IMR-90 (cell line): Measurements from ENCODE around the gene SAT2. TPM values are rescaled to one million over a fixed set of nuclear protein-coding genes. Genes with fewer than 3 reads are reported as not detected.

Experiments used
- microRNA-seq, 2 experiments: library from miRNA; stranded (forward) in 1 of 2; unstranded in 1 of 2; fragments of 10-50 nt in 1 of 2; fragments of <30 nt in 1 of 2; gene quantifications in 1 of 2; microRNA quantifications in 1 of 2; one replicate each; pipeline versions ENCODE3 to v1.1.0; 2013 to 2020; ENCODE audit not compliant: insufficient read depth in 1 of 2, insufficient read length in 1 of 2, unreplicated experiment in 1 of 2
- polyA plus RNA-seq, 3 experiments: library from polyadenylated mRNA; depleted of rRNA; stranded (reverse); fragments of >200 nt; gene quantifications; 2 replicates each; pipeline ENCODE4 v1.2.3, GENCODE V29; 2012; ENCODE audit warnings: low replicate concordance in 1 of 3
- small RNA-seq, 5 experiments: library from RNA; depleted of rRNA; stranded (forward); fragments of <200 nt; gene quantifications; one replicate each; pipeline ENCODE3, GENCODE V24; 2012
- total RNA-seq: library from RNA; depleted of rRNA; stranded (reverse); fragments of >200 nt; gene quantifications from 2 replicates; pipeline ENCODE4 v1.2.3, GENCODE V29; 2012; rRNA removed

The SAT2 gene
- total and polyA plus RNA-seq, 2 of the 4 experiments (the other 2 are of a cell fraction), result 20.4 to 45.9 TPM

Small RNAs within 50 kb of the gene (microRNA-seq; reads per million reads assigned to microRNA genes)
- gene CD68 (ENCODE audit: insufficient read depth, insufficient read length) (not detected), gene SNORD10 (ENCODE audit: insufficient read depth, insufficient read length) (not detected)

Small RNAs within 50 kb of the gene (small RNA-seq; reads per million reads assigned to genes)
- gene CD68 (0 reads per million in 5 experiments), gene SNORD10 (0 reads per million in 5 experiments)

Other genes with a start within 250 kb of the SAT2 start
- under 0.01 and 0.54 TPM in 2 replicates for gene TNK1, start 246.7 kb downstream of the SAT2 start, total RNA-seq
- gene TNK1, start 246.7 kb downstream of the SAT2 start, polyA plus RNA-seq (2012; rRNA removed), result 0.44 and 0.55 TPM in 2 replicates
- gene PLSCR3, start 233.3 kb downstream of the SAT2 start, total RNA-seq, result 6.1 and 6.4 TPM in 2 replicates
- 116 and 131 TPM in 2 replicates for gene PLSCR3, start 233.3 kb downstream of the SAT2 start, polyA plus RNA-seq (2012; rRNA removed)
- gene TMEM256, start 223.7 kb downstream of the SAT2 start, total RNA-seq, result 35.3 and 38.4 TPM in 2 replicates
- 174 and 252 TPM in 2 replicates for gene TMEM256, start 223.7 kb downstream of the SAT2 start, polyA plus RNA-seq (2012; rRNA removed)
- 1.7 and 1.8 TPM in 2 replicates for gene NLGN2, start 220.0 kb downstream of the SAT2 start, total RNA-seq
- 36.7 and 38.1 TPM in 2 replicates for gene NLGN2, start 220.0 kb downstream of the SAT2 start, polyA plus RNA-seq (2012; rRNA removed)
- not detected in 2 replicates for gene SPEM1, start 207.5 kb downstream of the SAT2 start, total RNA-seq
- gene SPEM1, start 207.5 kb downstream of the SAT2 start, polyA plus RNA-seq (2012; rRNA removed), result not detected in 2 replicates
- gene SPEM2, start 202.2 kb downstream of the SAT2 start, total RNA-seq, result not detected in 2 replicates
- gene SPEM2, start 202.2 kb downstream of the SAT2 start, polyA plus RNA-seq (2012; rRNA removed), result not detected in 2 replicates
- not detected in 2 replicates for gene SPEM3, start 199.0 kb downstream of the SAT2 start, total RNA-seq
- not detected in 2 replicates for gene SPEM3, start 199.0 kb downstream of the SAT2 start, polyA plus RNA-seq (2012; rRNA removed)
- gene TMEM102, start 192.4 kb downstream of the SAT2 start, total RNA-seq, result 1.1 and 1.4 TPM in 2 replicates
- gene TMEM102, start 192.4 kb downstream of the SAT2 start, polyA plus RNA-seq (2012; rRNA removed), result 2.2 and 2.3 TPM in 2 replicates
- gene FGF11, start 188.3 kb downstream of the SAT2 start, total RNA-seq, result 0.18 and 0.28 TPM in 2 replicates
- gene FGF11, start 188.3 kb downstream of the SAT2 start, polyA plus RNA-seq (2012; rRNA removed), result 0.99 and 1.1 TPM in 2 replicates
- gene CHRNB1, start 182.8 kb downstream of the SAT2 start, total RNA-seq, result 4.2 and 4.3 TPM in 2 replicates
- 6.0 and 6.4 TPM in 2 replicates for gene CHRNB1, start 182.8 kb downstream of the SAT2 start, polyA plus RNA-seq (2012; rRNA removed)
- gene ZBTB4, start 148.2 kb downstream of the SAT2 start, total RNA-seq, result 6.3 and 8.3 TPM in 2 replicates
- gene ZBTB4, start 148.2 kb downstream of the SAT2 start, polyA plus RNA-seq (2012; rRNA removed), result 20.1 and 20.3 TPM in 2 replicates
- not detected in 2 replicates for gene SLC35G6, start 146.4 kb downstream of the SAT2 start, total RNA-seq
- not detected in 2 replicates for gene SLC35G6, start 146.4 kb downstream of the SAT2 start, polyA plus RNA-seq (2012; rRNA removed)
- 56.4 and 56.6 TPM in 2 replicates for gene POLR2A, start 143.5 kb downstream of the SAT2 start, total RNA-seq
- gene POLR2A, start 143.5 kb downstream of the SAT2 start, polyA plus RNA-seq (2012; rRNA removed), result 38.4 and 54.0 TPM in 2 replicates
- 2.7 and 3.6 TPM in 2 replicates for gene TNFSF12, start 78.8 kb downstream of the SAT2 start, total RNA-seq
- gene TNFSF12, start 78.8 kb downstream of the SAT2 start, polyA plus RNA-seq (2012; rRNA removed), result 22.0 and 23.1 TPM in 2 replicates
- gene TNFSF13, start 69.1 kb downstream of the SAT2 start, total RNA-seq, result 0.56 TPM in 1 of 2 replicates, not detected in the other
- gene TNFSF13, start 69.1 kb downstream of the SAT2 start, polyA plus RNA-seq (2012; rRNA removed), result 0.98 and 1.3 TPM in 2 replicates
- 72.8 and 120 TPM in 2 replicates for gene SENP3, start 65.9 kb downstream of the SAT2 start, total RNA-seq
- 74.7 and 82.4 TPM in 2 replicates for gene SENP3, start 65.9 kb downstream of the SAT2 start, polyA plus RNA-seq (2012; rRNA removed)
- gene CD68, start 48.2 kb downstream of the SAT2 start, total RNA-seq, result 16.0 and 23.3 TPM in 2 replicates
- 43.1 and 55.0 TPM in 2 replicates for gene CD68, start 48.2 kb downstream of the SAT2 start, polyA plus RNA-seq (2012; rRNA removed)
- gene MPDU1, start 44.0 kb downstream of the SAT2 start, total RNA-seq, result 142 and 149 TPM in 2 replicates
- 135 and 152 TPM in 2 replicates for gene MPDU1, start 44.0 kb downstream of the SAT2 start, polyA plus RNA-seq (2012; rRNA removed)
- gene SOX15, start 37.7 kb downstream of the SAT2 start, total RNA-seq, result 0.18 and 0.28 TPM in 2 replicates
- 0.62 and 1.0 TPM in 2 replicates for gene SOX15, start 37.7 kb downstream of the SAT2 start, polyA plus RNA-seq (2012; rRNA removed)
- gene FXR2, start 12.9 kb downstream of the SAT2 start, total RNA-seq, result 38.6 and 39.1 TPM in 2 replicates
- gene FXR2, start 12.9 kb downstream of the SAT2 start, polyA plus RNA-seq (2012; rRNA removed), result 55.9 and 59.8 TPM in 2 replicates
- 0.36 TPM in 1 of 2 replicates, not detected in the other for gene SHBG, start 2.3 kb upstream of the SAT2 start, total RNA-seq
- gene SHBG, start 2.3 kb upstream of the SAT2 start, polyA plus RNA-seq (2012; rRNA removed), result 0.38 and 0.40 TPM in 2 replicates
- gene ATP1B2, start 23.1 kb upstream of the SAT2 start, total RNA-seq, result not detected in 2 replicates
- gene ATP1B2, start 23.1 kb upstream of the SAT2 start, polyA plus RNA-seq (2012; rRNA removed), result 0.02 TPM in 1 of 2 replicates, not detected in the other
- 26.4 and 31.2 TPM in 2 replicates for gene TP53, start 59.7 kb upstream of the SAT2 start, total RNA-seq
- 41.6 and 48.5 TPM in 2 replicates for gene TP53, start 59.7 kb upstream of the SAT2 start, polyA plus RNA-seq (2012; rRNA removed)
- gene WRAP53, start 60.7 kb upstream of the SAT2 start, total RNA-seq, result 5.0 and 6.6 TPM in 2 replicates
- 9.4 and 9.5 TPM in 2 replicates for gene WRAP53, start 60.7 kb upstream of the SAT2 start, polyA plus RNA-seq (2012; rRNA removed)
- gene EFNB3, start 77.4 kb upstream of the SAT2 start, total RNA-seq, result 0.54 and 0.56 TPM in 2 replicates
- gene EFNB3, start 77.4 kb upstream of the SAT2 start, polyA plus RNA-seq (2012; rRNA removed), result 2.0 TPM in 2 replicates
- gene DNAH2, start 89.9 kb upstream of the SAT2 start, total RNA-seq, result under 0.01 TPM in 2 replicates
- gene DNAH2, start 89.9 kb upstream of the SAT2 start, polyA plus RNA-seq (2012; rRNA removed), result 0.01 and 0.02 TPM in 2 replicates
- 0.72 and 1.1 TPM in 2 replicates for gene KDM6B, start 206.4 kb upstream of the SAT2 start, total RNA-seq
- gene KDM6B, start 206.4 kb upstream of the SAT2 start, polyA plus RNA-seq (2012; rRNA removed), result 3.5 and 4.5 TPM in 2 replicates
- not detected in 2 replicates for gene TMEM88, start 227.2 kb upstream of the SAT2 start, total RNA-seq
- 1.9 and 2.1 TPM in 2 replicates for gene TMEM88, start 227.2 kb upstream of the SAT2 start, polyA plus RNA-seq (2012; rRNA removed)
- gene NAA38, start 229.7 kb upstream of the SAT2 start, total RNA-seq, result 40.7 and 62.2 TPM in 2 replicates
- gene NAA38, start 229.7 kb upstream of the SAT2 start, polyA plus RNA-seq (2012; rRNA removed), result 76.8 and 122 TPM in 2 replicates
- gene CYB5D1, start 230.2 kb upstream of the SAT2 start, total RNA-seq, result 10.8 and 11.1 TPM in 2 replicates
- gene CYB5D1, start 230.2 kb upstream of the SAT2 start, polyA plus RNA-seq (2012; rRNA removed), result 7.0 and 8.8 TPM in 2 replicates